GM12864 (cell line): ENCODE results near the gene PLEKHM2.

Experiments
- DNase-seq: peaks from one replicate; pipeline ENCODE4 v3.0.0-alpha.2; 2011; ENCODE audit warnings: low read depth
- H3K4me3 ChIP-seq: 2 replicates; pipeline ENCODE4 v1.5.1; 2011; ENCODE audit warnings: mild to moderate bottlenecking, low read depth, low read length, control low read depth
- CTCF ChIP-seq: IDR thresholded peaks from 2 replicates; pipeline ENCODE4 v1.5.1; 2011; ENCODE audit warnings: low read depth, mild to moderate bottlenecking, moderate library complexity, low read length, control low read depth, inconsistent platforms; ENCODE audit errors: missing control alignments

PLEKHM2 gene

GRCh38 chr1:15733726-15734226 is 49.7 kb downstream of the PLEKHM2 start:
- no peak for DNase-seq
- no peak for TF ChIP-seq CTCF
- H3K4me3 ChIP-seq, result no peak overlapping the region

GRCh38 chr1:15734296-15734695 is 50.2 kb downstream of the PLEKHM2 start:
- no peak for DNase-seq
- no peak for TF ChIP-seq CTCF
- H3K4me3 ChIP-seq, result no peak overlapping the region

- H3K4me3 ChIP-seq, result no peak overlapping the region
- DNase-seq, result no peak
- TF ChIP-seq CTCF, result no peak
Measured at GRCh38 chr1:15734901-15735300, 50.8 kb downstream of the PLEKHM2 start.

GRCh38 chr1:15735304-15736037 is 51.4 kb downstream of the PLEKHM2 start:
- TF ChIP-seq CTCF, result no peak
- DNase-seq, result no peak
- no peak overlapping the region for H3K4me3 ChIP-seq

GRCh38 chr1:15736038-15736891 is 52.1 kb downstream of the PLEKHM2 start, which contains the start of gene SLC25A34:
Gene SLC25A34 (plus strand): TSS chr1:15736258. CDS start chr1:15736486, 228 bp downstream.
- no peak within 1 kb of the TSS for H3K4me3 ChIP-seq
- DNase-seq, result no peak
- TF ChIP-seq CTCF, result no peak

GRCh38 chr1:15736892-15737261 is 52.8 kb downstream of the PLEKHM2 start:
- no peak for TF ChIP-seq CTCF
- no peak for DNase-seq
- H3K4me3 ChIP-seq, result no peak overlapping the region
